ENCODE data around the gene DCBLD2.

Gene DCBLD2

GRCh38 chr3:98901119-98901391 lies 440 bp downstream of the DCBLD2 start:
- Histone ChIP-seq H3K27me3 (ENCODE audit: insufficient read depth, poor library complexity, severe bottlenecking) (no peaks in the 10 kb centered on the region), H3K4me3 (replicated peaks; ENCODE audit: insufficient read depth, low read length) (peak overlapping the region; percentile 86), H3K27ac (replicated peaks) (peak overlapping the region; percentile 61)
- peak in 1 of 2 experiments; percentile 2 for DNase-seq (ENCODE audit: low read depth in 1 of 2, low spot score in 1 of 2)
- TF ChIP-seq, protein P1, sequence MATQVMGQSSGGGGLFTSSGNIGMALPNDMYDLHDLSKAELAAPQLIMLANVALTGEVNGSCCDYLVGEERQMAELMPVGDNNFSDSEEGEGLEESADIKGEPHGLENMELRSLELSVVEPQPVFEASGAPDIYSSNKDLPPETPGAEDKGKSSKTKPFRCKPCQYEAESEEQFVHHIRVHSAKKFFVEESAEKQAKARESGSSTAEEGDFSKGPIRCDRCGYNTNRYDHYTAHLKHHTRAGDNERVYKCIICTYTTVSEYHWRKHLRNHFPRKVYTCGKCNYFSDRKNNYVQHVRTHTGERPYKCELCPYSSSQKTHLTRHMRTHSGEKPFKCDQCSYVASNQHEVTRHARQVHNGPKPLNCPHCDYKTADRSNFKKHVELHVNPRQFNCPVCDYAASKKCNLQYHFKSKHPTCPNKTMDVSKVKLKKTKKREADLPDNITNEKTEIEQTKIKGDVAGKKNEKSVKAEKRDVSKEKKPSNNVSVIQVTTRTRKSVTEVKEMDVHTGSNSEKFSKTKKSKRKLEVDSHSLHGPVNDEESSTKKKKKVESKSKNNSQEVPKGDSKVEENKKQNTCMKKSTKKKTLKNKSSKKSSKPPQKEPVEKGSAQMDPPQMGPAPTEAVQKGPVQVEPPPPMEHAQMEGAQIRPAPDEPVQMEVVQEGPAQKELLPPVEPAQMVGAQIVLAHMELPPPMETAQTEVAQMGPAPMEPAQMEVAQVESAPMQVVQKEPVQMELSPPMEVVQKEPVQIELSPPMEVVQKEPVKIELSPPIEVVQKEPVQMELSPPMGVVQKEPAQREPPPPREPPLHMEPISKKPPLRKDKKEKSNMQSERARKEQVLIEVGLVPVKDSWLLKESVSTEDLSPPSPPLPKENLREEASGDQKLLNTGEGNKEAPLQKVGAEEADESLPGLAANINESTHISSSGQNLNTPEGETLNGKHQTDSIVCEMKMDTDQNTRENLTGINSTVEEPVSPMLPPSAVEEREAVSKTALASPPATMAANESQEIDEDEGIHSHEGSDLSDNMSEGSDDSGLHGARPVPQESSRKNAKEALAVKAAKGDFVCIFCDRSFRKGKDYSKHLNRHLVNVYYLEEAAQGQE (IDR thresholded peaks at IDR 0.05; ENCODE audit: insufficient replicate concordance, low read depth): no peak
- no peak for TF ChIP-seq CTCF (IDR thresholded peaks at IDR 0.05; ENCODE audit: insufficient read depth, low read length)
- no peak for TF ChIP-seq GABPA (IDR thresholded peaks at IDR 0.05; ENCODE audit: low read depth)
- no peak for TF ChIP-seq SPI1 (IDR thresholded peaks at IDR 0.05; ENCODE audit: borderline replicate concordance, low read depth)
- TF ChIP-seq POLR2AphosphoS5 (IDR thresholded peaks at IDR 0.05; ENCODE audit: low read depth): no peak

DNA sequence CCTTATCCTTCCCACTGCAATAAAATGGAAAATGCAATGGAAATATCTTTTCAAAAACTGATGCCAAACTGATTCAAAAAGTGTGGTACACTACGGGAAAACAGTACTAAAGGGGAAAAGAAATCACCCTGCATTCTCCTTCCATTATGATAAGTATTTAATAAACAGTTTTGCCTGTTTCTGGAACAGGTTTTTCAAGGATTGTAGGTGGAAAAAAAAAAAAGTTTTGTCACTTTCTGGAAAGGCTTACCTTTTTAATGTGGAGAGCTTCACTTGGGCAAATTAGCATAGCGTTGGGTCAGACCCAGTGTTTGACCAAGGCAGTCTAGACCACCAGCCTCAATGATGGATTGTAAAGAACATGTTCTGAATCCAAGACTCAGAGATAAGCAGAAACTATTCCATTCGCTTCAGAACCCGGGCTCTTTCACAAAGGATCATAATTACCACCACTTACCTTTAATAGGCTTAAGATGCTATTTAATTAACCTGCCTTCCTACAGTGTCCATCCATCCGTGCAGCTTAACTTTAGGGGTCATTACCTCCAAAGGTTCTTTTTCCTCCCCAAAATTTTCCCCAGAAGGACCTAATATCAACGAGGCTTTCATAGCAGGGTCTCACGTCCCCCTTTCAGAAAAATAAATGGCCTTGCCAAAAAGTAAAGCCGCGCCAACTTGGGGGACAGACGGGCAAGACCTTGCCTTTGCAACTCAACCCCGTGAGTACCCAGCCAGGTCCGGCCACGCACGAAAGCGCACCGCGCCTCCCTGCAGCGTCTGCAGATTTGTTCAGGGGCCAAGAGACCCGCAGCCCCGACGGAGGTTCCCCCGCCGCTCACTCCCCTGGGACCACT lies 1.0 kb downstream of the DCBLD2 start:
- DNase-seq (ENCODE audit: low read depth in 1 of 2, low spot score in 1 of 2): peak in 1 of 2 experiments; percentile 8
- no peak for TF ChIP-seq POLR2AphosphoS5 (IDR thresholded peaks at IDR 0.05; ENCODE audit: low read depth)
- no peak for TF ChIP-seq SPI1 (IDR thresholded peaks at IDR 0.05; ENCODE audit: borderline replicate concordance, low read depth)
- TF ChIP-seq GABPA (IDR thresholded peaks at IDR 0.05; ENCODE audit: low read depth): no peak
- no peak for TF ChIP-seq CTCF (IDR thresholded peaks at IDR 0.05; ENCODE audit: insufficient read depth, low read length)
- TF ChIP-seq, protein P1 (IDR thresholded peaks at IDR 0.05; ENCODE audit: insufficient replicate concordance, low read depth): no peak
- peak overlapping the region; percentile 86 for H3K4me3 ChIP-seq (replicated peaks; ENCODE audit: insufficient read depth, low read length)
- H3K27ac ChIP-seq (replicated peaks): no peak overlapping the region
- no peaks in the 10 kb centered on the region for H3K27me3 ChIP-seq (ENCODE audit: insufficient read depth, poor library complexity, severe bottlenecking)

- H3K27ac ChIP-seq (replicated peaks): no peak overlapping the region
- H3K4me3 ChIP-seq (replicated peaks; ENCODE audit: insufficient read depth, low read length): no peak overlapping the region
- no peaks in the 10 kb centered on the region for H3K27me3 ChIP-seq (ENCODE audit: insufficient read depth, poor library complexity, severe bottlenecking)
- no peak for TF ChIP-seq GABPA (IDR thresholded peaks at IDR 0.05; ENCODE audit: low read depth)
- TF ChIP-seq CTCF (IDR thresholded peaks at IDR 0.05; ENCODE audit: insufficient read depth, low read length): no peak
- TF ChIP-seq SPI1 (IDR thresholded peaks at IDR 0.05; ENCODE audit: borderline replicate concordance, low read depth): no peak
- TF ChIP-seq, protein P1 (IDR thresholded peaks at IDR 0.05; ENCODE audit: insufficient replicate concordance, low read depth): no peak
- TF ChIP-seq POLR2AphosphoS5 (IDR thresholded peaks at IDR 0.05; ENCODE audit: low read depth): no peak
- no peak for DNase-seq (ENCODE audit: low read depth in 1 of 2, low spot score in 1 of 2)
Measured at GRCh38 chr3:98897701-98898100, 3.8 kb downstream of the DCBLD2 start.
